ENCODE measurements around the gene SYCP3. TPM values are rescaled to one million over a fixed set of nuclear protein-coding genes. Genes with fewer than 3 reads are reported as not detected.

Gene SYCP3
- total RNA-seq, 1 donor from 2014 or later: not detected

DNA sequence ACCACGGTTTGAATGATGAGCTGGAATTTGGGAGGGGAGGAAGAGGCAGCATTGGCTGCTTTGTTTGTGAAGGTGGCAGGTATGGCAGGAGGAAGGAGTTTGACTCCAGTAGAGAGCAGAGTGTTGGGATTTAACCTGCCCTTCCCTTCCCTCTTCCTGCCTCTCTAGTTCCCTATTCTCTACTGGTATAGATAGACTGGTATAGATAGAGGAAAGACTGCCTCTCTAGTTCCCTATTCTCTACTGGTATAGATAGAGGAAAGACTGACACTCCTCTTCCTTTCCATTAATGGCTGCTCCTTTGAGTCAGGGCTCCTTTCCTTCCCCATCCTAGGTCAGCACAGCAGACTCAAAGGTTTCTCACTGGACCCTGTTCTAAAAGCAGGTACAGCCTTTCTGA lies 8.4 kb upstream of the SYCP3 start:
- Mint-ChIP-seq H3K9me3 (no peaks in the 10 kb centered on the region), H3K4me1 (no peaks in the 10 kb centered on the region), H3K27me3 (ENCODE audit: low read depth) (no peaks in the 10 kb centered on the region), H3K4me3 (no peak overlapping the region), H3K27ac (ENCODE audit: unreplicated experiment) (no peak overlapping the region), H3K36me3 (ENCODE audit: low read depth) (peaks cover 12% of the 10 kb centered on the region)
- DNase-seq (ENCODE audit: low read depth, low spot score): no peak
- no peak for TF ChIP-seq CTCF (conservative IDR thresholded peaks at IDR 0.05)

DNA sequence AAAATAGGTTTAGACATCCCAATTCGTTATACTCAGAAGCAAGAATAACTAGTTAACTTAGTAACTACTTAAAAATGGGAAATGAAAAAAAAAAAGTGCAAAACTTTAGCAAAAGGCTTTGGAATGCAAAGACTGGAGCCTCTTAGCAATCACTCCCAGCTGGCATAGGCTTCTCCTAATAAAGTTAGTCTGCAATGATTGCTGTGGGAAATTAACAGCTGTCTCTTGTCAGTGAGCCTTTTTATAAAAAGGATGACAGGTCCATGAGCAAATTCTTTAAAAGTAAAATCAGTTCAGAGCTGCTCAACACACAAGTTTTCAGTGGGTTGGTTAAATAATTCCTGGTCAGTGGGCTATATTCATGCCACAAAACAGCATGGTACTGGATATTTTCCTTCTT lies 7.4 kb upstream of the SYCP3 start:
- TF ChIP-seq CTCF (conservative IDR thresholded peaks at IDR 0.05): no peak
- no peak for DNase-seq (ENCODE audit: low read depth, low spot score)
- no peak overlapping the region for H3K4me3 Mint-ChIP-seq
- H3K4me1 Mint-ChIP-seq: no peaks in the 10 kb centered on the region
- no peaks in the 10 kb centered on the region for H3K27me3 Mint-ChIP-seq (ENCODE audit: low read depth)
- H3K27ac Mint-ChIP-seq (ENCODE audit: unreplicated experiment): no peak overlapping the region
- no peaks in the 10 kb centered on the region for H3K9me3 Mint-ChIP-seq
- H3K36me3 Mint-ChIP-seq (ENCODE audit: low read depth): peaks cover 14% of the 10 kb centered on the region

DNA sequence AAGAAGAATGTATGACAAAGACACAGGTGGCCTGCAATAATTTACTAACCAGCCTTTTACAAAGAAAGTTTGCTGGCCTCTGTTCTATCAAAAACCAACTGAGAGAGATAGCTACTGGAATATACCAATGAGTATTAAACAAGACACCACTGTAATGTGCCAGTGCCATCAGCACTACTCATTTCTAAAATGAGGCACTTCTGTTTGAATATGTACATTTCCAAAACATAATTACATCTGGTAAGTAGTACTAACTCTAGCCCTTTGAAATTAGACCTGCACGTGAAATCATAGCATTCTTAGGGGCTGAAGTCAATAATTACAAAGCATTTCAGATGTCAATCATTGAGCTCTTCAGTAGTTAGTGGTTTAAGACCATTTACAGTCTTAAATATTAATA lies 6.9 kb upstream of the SYCP3 start:
- H3K27ac Mint-ChIP-seq (ENCODE audit: unreplicated experiment): no peak overlapping the region
- H3K27me3 Mint-ChIP-seq (ENCODE audit: low read depth): no peaks in the 10 kb centered on the region
- no peak overlapping the region for H3K4me3 Mint-ChIP-seq
- no peaks in the 10 kb centered on the region for H3K9me3 Mint-ChIP-seq
- TF ChIP-seq CTCF (conservative IDR thresholded peaks at IDR 0.05): no peak
- H3K4me1 Mint-ChIP-seq: no peaks in the 10 kb centered on the region
- peaks cover 15% of the 10 kb centered on the region for H3K36me3 Mint-ChIP-seq (ENCODE audit: low read depth)
- DNase-seq (ENCODE audit: low read depth, low spot score): no peak

DNA sequence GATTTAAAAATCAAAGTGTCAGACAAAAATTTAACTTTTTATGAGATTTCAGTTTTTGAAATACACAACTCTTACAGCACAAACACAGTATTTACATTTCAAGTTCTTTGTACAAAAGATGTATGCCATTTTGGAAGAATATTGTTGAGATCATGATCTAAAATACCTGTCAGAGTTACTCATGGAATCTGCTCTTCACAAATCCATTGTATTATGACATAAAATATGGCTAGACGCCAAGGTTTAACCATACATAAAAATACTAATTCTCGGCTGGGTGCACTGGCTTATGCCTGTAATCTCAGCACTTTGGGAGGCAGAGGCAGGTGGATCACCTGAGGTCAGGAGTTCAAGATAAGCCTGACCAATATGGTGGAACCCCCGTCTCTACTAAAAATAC lies 6.2 kb upstream of the SYCP3 start:
- no peaks in the 10 kb centered on the region for H3K27me3 Mint-ChIP-seq (ENCODE audit: low read depth)
- no peak for DNase-seq (ENCODE audit: low read depth, low spot score)

DNA sequence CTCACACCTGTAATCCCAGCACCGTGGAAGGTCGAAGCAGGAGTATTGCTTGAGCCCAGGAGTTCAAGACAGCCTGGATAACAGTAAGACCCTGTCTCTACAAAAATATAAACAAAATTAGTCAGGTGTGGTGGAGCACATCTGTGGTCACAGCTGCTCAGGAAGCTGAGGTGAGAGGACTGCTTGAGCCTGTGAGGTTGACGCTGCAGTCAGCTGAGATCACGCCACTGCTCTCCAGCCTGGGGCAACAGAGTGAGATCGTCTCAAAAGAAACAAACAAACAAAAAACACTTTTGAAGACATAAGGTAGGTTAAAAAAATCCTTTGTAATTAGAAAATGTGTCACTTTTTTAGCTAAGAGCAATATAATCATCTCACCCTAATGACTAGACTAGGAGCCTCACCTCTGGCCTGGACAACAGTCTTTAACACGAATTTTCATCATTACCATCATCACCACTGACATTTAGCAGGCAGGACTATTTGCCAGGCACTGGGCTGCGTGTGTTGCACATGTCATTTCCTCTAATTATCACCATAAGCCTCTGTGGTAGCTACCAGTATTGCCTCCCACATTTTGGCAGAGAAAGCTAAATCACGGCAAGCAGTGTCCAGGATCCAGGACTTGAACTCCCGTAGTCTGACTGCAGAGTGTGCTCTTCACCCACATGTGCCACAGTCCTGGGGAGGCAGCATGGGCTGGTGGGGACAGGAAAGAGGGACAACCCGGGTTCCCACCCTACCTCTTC lies 4.6 kb upstream of the SYCP3 start:
- H3K4me1 Mint-ChIP-seq: no peaks in the 10 kb centered on the region
- no peak for DNase-seq (ENCODE audit: low read depth, low spot score)
- H3K27ac Mint-ChIP-seq (ENCODE audit: unreplicated experiment): no peak overlapping the region
- no peaks in the 10 kb centered on the region for H3K27me3 Mint-ChIP-seq (ENCODE audit: low read depth)
- no peaks in the 10 kb centered on the region for H3K9me3 Mint-ChIP-seq
- H3K36me3 Mint-ChIP-seq (ENCODE audit: low read depth): peaks cover 18% of the 10 kb centered on the region
- no peak overlapping the region for H3K4me3 Mint-ChIP-seq
- no peak for TF ChIP-seq CTCF (conservative IDR thresholded peaks at IDR 0.05)

More for the DNA sequence above, 6.2 kb upstream of the SYCP3 start:
- Mint-ChIP-seq H3K36me3 (ENCODE audit: low read depth) (peaks cover 15% of the 10 kb centered on the region), H3K4me1 (no peaks in the 10 kb centered on the region), H3K4me3 (no peak overlapping the region), H3K27ac (ENCODE audit: unreplicated experiment) (no peak overlapping the region), H3K9me3 (no peaks in the 10 kb centered on the region)
- no peak for TF ChIP-seq CTCF (conservative IDR thresholded peaks at IDR 0.05)

Measured in neural crest cell (in vitro differentiated cells).